Measurements from ENCODE around the gene TNK1.

The TNK1 gene

DNA sequence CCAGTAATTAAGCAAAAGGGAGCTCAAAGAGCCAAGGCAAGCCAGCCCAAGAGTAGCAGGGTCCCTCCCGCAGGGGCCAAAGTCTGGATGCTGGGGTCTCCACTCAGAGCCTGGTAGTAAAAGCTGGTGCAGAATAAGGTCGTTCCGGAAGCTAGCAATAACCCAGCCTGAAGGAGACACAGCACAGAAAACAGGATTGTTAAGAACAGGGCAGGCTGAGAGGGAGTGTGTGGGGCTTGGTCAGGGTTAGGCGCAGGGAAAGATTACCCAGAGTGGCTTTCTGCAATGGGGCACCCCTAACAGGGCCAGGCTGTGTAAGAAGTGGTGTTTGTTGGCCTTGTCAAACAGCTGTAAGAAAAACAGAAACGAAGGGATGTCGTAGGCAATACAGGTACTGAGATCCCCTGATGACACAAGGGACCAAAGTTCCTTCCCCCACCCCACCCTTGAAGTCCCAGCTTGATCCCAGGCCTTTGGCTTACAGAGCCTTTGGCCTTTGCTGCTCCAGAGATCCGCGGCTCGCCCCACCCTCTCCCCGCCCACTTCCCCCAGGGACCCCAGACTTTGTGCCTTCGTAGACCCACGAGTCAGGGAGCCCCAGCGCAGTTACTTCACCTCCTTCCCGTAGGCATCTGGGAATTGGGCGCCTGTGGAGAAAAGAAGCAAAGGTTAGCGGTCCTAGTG is 22.3 kb downstream of the TNK1 start:
- peak overlapping the region; percentile 93 for H3K4me3 ChIP-seq (replicated peaks; ENCODE audit: low read depth, low read length)
- TF ChIP-seq, protein P1, sequence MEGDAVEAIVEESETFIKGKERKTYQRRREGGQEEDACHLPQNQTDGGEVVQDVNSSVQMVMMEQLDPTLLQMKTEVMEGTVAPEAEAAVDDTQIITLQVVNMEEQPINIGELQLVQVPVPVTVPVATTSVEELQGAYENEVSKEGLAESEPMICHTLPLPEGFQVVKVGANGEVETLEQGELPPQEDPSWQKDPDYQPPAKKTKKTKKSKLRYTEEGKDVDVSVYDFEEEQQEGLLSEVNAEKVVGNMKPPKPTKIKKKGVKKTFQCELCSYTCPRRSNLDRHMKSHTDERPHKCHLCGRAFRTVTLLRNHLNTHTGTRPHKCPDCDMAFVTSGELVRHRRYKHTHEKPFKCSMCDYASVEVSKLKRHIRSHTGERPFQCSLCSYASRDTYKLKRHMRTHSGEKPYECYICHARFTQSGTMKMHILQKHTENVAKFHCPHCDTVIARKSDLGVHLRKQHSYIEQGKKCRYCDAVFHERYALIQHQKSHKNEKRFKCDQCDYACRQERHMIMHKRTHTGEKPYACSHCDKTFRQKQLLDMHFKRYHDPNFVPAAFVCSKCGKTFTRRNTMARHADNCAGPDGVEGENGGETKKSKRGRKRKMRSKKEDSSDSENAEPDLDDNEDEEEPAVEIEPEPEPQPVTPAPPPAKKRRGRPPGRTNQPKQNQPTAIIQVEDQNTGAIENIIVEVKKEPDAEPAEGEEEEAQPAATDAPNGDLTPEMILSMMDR (IDR thresholded peaks at IDR 0.05; ENCODE audit: insufficient read depth, low read length, poor library complexity, severe bottlenecking) = no peak
- no peak for DNase-seq (ENCODE audit: extremely low read depth, insufficient read length)
- H3K27me3 ChIP-seq (replicated peaks; ENCODE audit: control insufficient read depth, insufficient read depth, low read length) = no peaks in the 10 kb centered on the region; the same call in 1 of the 2 replicates
- H3K36me3 ChIP-seq (ENCODE audit: control insufficient read depth, insufficient read depth, low read length) = no peaks in the 10 kb centered on the region

DNA sequence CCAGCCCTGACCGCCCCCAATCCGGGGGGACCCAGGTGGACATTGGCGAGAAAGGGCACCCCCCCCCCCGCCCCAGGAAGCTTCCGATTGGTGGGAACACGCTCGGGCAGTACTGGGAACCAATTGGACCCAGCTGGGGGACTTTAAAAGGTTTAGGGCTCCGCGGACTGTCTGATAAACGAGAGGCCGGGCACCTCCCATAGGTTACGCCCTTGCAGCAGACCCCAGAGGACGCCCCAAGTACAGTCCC is 22.8 kb downstream of the TNK1 start:
- TF ChIP-seq, protein P1 (IDR thresholded peaks at IDR 0.05; ENCODE audit: insufficient read depth, low read length, poor library complexity, severe bottlenecking) = no peak
- DNase-seq (ENCODE audit: extremely low read depth, insufficient read length) = no peak
- Histone ChIP-seq H3K4me3 (replicated peaks; ENCODE audit: low read depth, low read length) (peak overlapping the region; percentile 93), H3K36me3 (ENCODE audit: control insufficient read depth, insufficient read depth, low read length) (no peaks in the 10 kb centered on the region), H3K27me3 (replicated peaks; ENCODE audit: control insufficient read depth, insufficient read depth, low read length) (no peaks in the 10 kb centered on the region; the same call in 1 of the 2 replicates)

DNA sequence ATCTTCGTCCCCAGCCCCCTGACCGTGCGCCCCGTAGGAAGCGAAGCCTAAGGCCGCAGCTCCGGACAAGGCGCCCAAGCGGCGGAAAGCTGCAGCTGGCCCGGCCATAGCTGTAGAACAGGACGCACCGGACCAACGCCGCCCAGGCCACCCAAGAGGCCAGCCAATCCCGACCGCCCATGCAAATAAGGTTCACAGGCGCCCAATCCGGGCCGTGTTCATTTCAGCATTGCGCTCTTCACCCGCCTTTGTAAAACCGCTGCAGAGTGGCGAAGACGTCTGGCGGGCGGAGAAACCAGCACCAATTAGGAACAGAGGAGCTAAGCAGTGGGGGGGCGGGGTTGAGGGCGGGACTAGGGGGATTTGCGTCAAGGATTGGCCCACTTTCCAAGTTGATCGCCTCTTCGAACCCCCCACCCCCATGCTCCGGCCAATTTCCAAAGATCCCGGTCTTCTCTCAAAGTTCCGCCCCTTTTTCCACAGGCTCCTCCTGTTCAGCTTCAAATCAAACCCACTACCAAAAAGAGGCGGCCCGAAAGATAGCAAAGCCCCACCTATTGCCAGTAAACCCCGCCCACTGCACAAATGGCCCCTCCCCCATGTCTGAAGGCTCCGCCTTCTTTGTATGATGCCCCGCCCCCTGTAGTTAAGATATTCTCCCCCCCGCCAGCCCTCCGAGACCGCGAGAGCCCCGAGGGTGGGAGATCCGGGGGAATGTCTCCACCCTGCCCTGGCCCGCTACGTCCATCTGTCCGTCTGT is 23.3 kb downstream of the TNK1 start, which contains the start of gene TMEM256:
TSS of gene TMEM256 (minus strand) at position 121 of the 760 bp plus-strand sequence. CDS start at position 108, 13 bp downstream.
- Histone ChIP-seq H3K36me3 (ENCODE audit: control insufficient read depth, insufficient read depth, low read length) (no peaks in the 10 kb centered on the region), H3K4me3 (replicated peaks; ENCODE audit: low read depth, low read length) (peak within 1 kb of the TSS; percentile 93), H3K27me3 (replicated peaks; ENCODE audit: control insufficient read depth, insufficient read depth, low read length) (no peaks in the 10 kb centered on the region; the same call in 1 of the 2 replicates)
- DNase-seq (ENCODE audit: extremely low read depth, insufficient read length) = peak; percentile 91
- TF ChIP-seq, protein P1 (IDR thresholded peaks at IDR 0.05; ENCODE audit: insufficient read depth, low read length, poor library complexity, severe bottlenecking) = no peak

DNA sequence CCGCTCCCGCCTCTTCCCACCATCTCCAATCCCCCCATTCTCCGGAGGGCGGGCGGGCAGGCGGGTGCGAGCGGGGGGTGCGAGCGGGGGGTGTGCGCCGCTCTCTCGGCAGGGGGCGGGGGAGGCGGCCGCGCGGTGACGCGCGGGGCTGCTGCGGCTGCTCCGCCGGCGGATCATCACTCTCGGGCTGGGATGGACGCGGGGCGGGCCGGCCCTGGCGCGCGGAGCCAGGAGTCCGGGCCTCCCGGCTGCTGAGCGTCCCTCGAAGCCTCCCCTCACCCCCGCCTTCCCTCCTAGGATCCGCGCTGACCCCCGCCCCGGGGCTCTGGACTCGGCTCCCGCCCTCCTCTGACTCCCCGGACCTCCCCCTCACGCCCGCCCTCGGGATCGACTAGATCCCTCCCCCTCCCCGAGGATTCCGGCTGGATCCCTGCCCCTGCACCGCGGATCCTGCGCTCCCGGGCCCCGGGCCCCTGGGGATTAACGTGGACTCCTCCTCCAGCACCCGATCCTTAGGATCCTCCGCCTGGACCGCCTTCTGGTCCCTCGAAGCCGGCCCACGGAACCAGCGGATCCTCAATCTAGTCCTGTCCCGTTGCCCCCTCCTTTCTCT is 24.0 kb downstream of the TNK1 start:
- H3K4me3 ChIP-seq (replicated peaks; ENCODE audit: low read depth, low read length) = peak overlapping the region; percentile 93
- no peaks in the 10 kb centered on the region; the same call in 1 of the 2 replicates for H3K27me3 ChIP-seq (replicated peaks; ENCODE audit: control insufficient read depth, insufficient read depth, low read length)
- H3K36me3 ChIP-seq (ENCODE audit: control insufficient read depth, insufficient read depth, low read length) = no peaks in the 10 kb centered on the region
- no peak for DNase-seq (ENCODE audit: extremely low read depth, insufficient read length)
- TF ChIP-seq, protein P1 (IDR thresholded peaks at IDR 0.05; ENCODE audit: insufficient read depth, low read length, poor library complexity, severe bottlenecking) = no peak

DNA sequence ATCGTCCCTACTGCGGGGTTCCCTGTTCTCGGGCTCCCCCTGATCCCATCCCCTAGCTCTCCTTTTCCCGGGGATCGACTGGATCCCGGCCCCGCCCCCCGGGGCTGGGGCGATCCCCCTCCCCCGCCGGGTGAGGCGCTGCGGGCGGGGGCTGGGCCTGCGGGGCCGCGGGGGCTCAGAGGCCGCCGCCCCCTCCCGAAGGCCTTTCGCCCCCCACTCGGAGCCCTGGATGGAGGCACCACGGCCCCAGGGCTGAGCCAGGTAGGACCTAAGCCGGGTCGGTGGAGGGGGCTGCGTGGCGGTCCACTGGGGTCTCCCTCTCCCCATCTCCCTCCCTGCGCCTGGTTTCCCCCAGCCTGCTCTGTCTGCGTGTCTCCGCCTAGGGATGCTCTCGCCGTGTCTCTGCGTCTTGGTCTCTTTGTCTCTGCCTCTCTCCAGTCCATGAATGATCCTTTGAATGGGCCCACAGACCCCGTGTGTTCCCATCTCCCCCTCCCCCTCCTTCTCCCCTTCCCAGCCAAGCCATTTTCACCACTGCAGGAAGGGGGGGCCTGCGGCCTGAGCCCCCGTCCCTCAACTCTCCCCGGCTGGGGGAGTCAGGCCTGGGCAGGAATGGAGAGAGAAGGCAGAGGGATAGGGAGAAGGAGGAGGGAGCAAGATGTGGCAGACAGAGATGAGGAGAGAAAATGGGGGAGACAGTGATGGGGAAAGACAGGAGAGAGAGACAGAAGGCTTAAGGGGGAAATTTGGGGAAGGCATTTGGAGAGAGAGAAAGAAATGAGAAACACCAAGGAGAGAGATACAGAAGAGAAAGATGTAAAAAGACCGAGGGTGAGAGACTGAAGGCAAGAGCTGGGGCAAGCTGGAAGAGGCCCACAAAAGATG is 24.7 kb downstream of the TNK1 start:
- Histone ChIP-seq H3K36me3 (ENCODE audit: control insufficient read depth, insufficient read depth, low read length) (no peaks in the 10 kb centered on the region), H3K27me3 (replicated peaks; ENCODE audit: control insufficient read depth, insufficient read depth, low read length) (no peaks in the 10 kb centered on the region; the same call in none of the 2 replicates), H3K4me3 (replicated peaks; ENCODE audit: low read depth, low read length) (peak overlapping the region; percentile 93; the same call in 1 of the 2 replicates)
- TF ChIP-seq, protein P1 (IDR thresholded peaks at IDR 0.05; ENCODE audit: insufficient read depth, low read length, poor library complexity, severe bottlenecking) = no peak
- DNase-seq (ENCODE audit: extremely low read depth, insufficient read length) = no peak

Measured in GM06990 (cell line).